PC-3 (cell line): ENCODE results near the gene THRA. TPM values are rescaled to one million over a fixed set of nuclear protein-coding genes. Genes with fewer than 3 reads are reported as not detected.

Source experiments
- ATAC-seq: fragments of 200-7000 bp; cut with Tn5 transposase; 2 replicates; pipeline ENCODE4 v1.9.1; 2020; ENCODE audit warnings: mild to moderate bottlenecking, moderate library complexity
- BruUV-seq: library from RNA; stranded (reverse); fragments of 400-500 nt; replicated peaks from 2 replicates; lab custom pipeline; 2021; lab: Mats Ljungman, UMichigan
- CTCF ChIA-PET: fragments of 300-600 bp; sonication (Branson Sonifier 250); formaldehyde crosslinking; loops from one replicate; lab custom pipeline; 2022; ENCODE audit warnings: antibody characterized with exemption; lab: Charles Lee
- POLR2A ChIA-PET: fragments of 300-600 bp; sonication (Branson Sonifier 250); formaldehyde crosslinking; loops from one replicate; lab custom pipeline; 2022; ENCODE audit warnings: antibody characterized with exemption; ENCODE audit not compliant: unreplicated experiment; lab: Charles Lee
- DNase-seq: peaks from one replicate; pipeline ENCODE4 v3.0.0-alpha.2; 2015
- H2AFZ ChIP-seq: fragments of 300-600 bp; sonication (generic); 2 replicates; pipeline ENCODE4 v1.6.0; 2016; ENCODE audit warnings: antibody characterized with exemption, low read length
- H3F3A ChIP-seq: fragments of 300-600 bp; sonication (generic); one replicate; pipeline ENCODE4 v1.6.0; 2017; ENCODE audit warnings: antibody characterized with exemption, low read length, control low read depth, mild to moderate bottlenecking; ENCODE audit not compliant: unreplicated experiment
- H3K27ac ChIP-seq: fragments of 300-600 bp; sonication (generic); 2 replicates; pipeline ENCODE4 v1.5.1; 2016; ENCODE audit warnings: mild to moderate bottlenecking, low read length
- H3K27me3 ChIP-seq: fragments of 300-600 bp; sonication (generic); 2 replicates; pipeline ENCODE4 v1.6.1; 2016; ENCODE audit warnings: low read length, mixed read lengths
- H3K36me3 ChIP-seq: fragments of 300-600 bp; sonication (generic); 2 replicates; pipeline ENCODE4 v1.6.1; 2016; ENCODE audit warnings: low read depth, mixed run types, low read length, mixed read lengths
- H3K4me1 ChIP-seq: fragments of 300-600 bp; sonication (generic); 2 replicates; pipeline ENCODE4 v1.5.1; 2016; ENCODE audit warnings: low read length; ENCODE audit not compliant: insufficient read depth
- H3K4me2 ChIP-seq: fragments of 300-600 bp; sonication (generic); 2 replicates; pipeline ENCODE4 v1.6.0; 2016; ENCODE audit warnings: low read length
- H3K4me3 ChIP-seq: fragments of 300-600 bp; sonication (generic); 2 replicates; pipeline ENCODE4 v1.5.1; 2016; ENCODE audit warnings: mild to moderate bottlenecking, low read length, mixed read lengths
- H3K79me2 ChIP-seq: fragments of 300-600 bp; sonication (generic); 2 replicates; pipeline ENCODE4 v1.6.1; 2017; ENCODE audit warnings: low read length, mixed read lengths
- H3K9ac ChIP-seq: fragments of 300-600 bp; sonication (generic); 2 replicates; pipeline ENCODE4 v1.6.0; 2016; ENCODE audit warnings: mild to moderate bottlenecking, low read length
- H3K9me2 ChIP-seq: fragments of 300-600 bp; sonication (generic); replicated peaks from 2 replicates; pipeline ENCODE4 v1.6.1; 2016; ENCODE audit warnings: mixed run types, low read length, mixed read lengths
- H3K9me3 ChIP-seq: fragments of 300-600 bp; sonication (generic); 2 replicates; pipeline ENCODE4 v1.6.1; 2016; ENCODE audit warnings: low read length, mixed read lengths
- H4K20me1 ChIP-seq: fragments of 300-600 bp; sonication (generic); 2 replicates; pipeline ENCODE4 v1.6.1; 2016; ENCODE audit warnings: low read length, mixed read lengths
- EZH2 ChIP-seq: fragments of 300-600 bp; sonication (generic); IDR thresholded peaks from one replicate; pipeline ENCODE4 v1.6.1; 2017; ENCODE audit warnings: antibody characterized with exemption, mild to moderate bottlenecking, low read length; ENCODE audit not compliant: unreplicated experiment
- EZH2phosphoT487 ChIP-seq: fragments of 300-600 bp; sonication (generic); IDR thresholded peaks from 2 replicates; pipeline ENCODE4 v1.6.1; 2018; ENCODE audit warnings: mild to moderate bottlenecking, antibody characterized with exemption, low read length, borderline replicate concordance
- intact Hi-C: fragments of 100-400 bp; cut with micrococcal nuclease; formaldehyde crosslinking; loops from 2 replicates; pipeline ENCODE4 v1.9.0; 2023
- total RNA-seq: library from RNA; depleted of rRNA; stranded (reverse); fragments of >200 nt; gene quantifications from 2 replicates; pipeline ENCODE4 v1.2.3, GENCODE V29; 2014
- TF ChIP-seq, protein P1 (sequence below): fragments of 300-600 bp; sonication (generic); conservative IDR thresholded peaks from 2 replicates; pipeline ENCODE4 v1.5.1; 2017; ENCODE audit warnings: antibody characterized with exemption, low read depth, mild to moderate bottlenecking, low read length

The THRA gene
- total RNA-seq, 1 experiment from 2014 or later: 6.6 TPM

DNA sequence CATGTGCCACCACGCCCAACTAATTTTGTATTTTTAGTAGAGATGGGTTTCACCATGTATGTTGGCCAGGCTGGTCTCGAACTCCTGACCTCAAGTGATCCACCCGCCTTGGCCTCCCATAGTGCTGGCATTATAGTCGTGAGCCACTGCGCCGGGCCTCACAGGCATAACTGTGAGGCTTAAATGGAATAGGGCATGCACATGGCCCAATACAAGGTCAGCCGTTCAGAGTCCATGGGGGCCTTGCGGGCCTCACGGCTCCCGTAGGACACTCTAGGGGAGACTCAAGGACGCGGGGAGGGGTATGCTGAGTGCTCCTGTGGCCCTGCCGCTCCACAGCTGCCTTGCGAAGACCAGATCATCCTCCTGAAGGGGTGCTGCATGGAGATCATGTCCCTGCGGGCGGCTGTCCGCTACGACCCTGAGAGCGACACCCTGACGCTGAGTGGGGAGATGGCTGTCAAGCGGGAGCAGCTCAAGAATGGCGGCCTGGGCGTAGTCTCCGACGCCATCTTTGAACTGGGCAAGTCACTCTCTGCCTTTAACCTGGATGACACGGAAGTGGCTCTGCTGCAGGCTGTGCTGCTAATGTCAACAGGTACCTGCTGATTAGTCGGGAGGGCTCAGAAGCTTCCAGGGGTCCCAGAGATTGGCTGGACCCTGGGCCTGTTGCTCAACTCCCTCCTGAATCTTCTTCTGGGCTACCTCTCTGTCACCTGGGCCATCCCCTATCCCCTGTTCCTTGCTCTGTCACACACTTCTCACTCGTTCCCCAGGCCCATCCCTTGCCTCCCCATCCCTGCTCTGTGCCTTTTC, 25.3 kb downstream of the THRA start:
- no peak overlapping the region for H3K4me2 ChIP-seq
- ATAC-seq (no peak), DNase-seq (no peak)
- no peak overlapping the region for H3K27ac ChIP-seq
- H3K9ac ChIP-seq: no peak overlapping the region
- no peaks in the 10 kb centered on the region for H3K9me3 ChIP-seq
- H4K20me1 ChIP-seq: no peaks in the 10 kb centered on the region
- TF ChIP-seq EZH2 (no peak), EZH2phosphoT487 (no peak)
- TF ChIP-seq, protein P1, sequence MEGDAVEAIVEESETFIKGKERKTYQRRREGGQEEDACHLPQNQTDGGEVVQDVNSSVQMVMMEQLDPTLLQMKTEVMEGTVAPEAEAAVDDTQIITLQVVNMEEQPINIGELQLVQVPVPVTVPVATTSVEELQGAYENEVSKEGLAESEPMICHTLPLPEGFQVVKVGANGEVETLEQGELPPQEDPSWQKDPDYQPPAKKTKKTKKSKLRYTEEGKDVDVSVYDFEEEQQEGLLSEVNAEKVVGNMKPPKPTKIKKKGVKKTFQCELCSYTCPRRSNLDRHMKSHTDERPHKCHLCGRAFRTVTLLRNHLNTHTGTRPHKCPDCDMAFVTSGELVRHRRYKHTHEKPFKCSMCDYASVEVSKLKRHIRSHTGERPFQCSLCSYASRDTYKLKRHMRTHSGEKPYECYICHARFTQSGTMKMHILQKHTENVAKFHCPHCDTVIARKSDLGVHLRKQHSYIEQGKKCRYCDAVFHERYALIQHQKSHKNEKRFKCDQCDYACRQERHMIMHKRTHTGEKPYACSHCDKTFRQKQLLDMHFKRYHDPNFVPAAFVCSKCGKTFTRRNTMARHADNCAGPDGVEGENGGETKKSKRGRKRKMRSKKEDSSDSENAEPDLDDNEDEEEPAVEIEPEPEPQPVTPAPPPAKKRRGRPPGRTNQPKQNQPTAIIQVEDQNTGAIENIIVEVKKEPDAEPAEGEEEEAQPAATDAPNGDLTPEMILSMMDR: no peak
- H3K9me2 ChIP-seq: no peaks in the 10 kb centered on the region
- no peak overlapping the region for H2AFZ ChIP-seq
- no peaks in the 10 kb centered on the region for H3K36me3 ChIP-seq
- no peaks in the 10 kb centered on the region for H3K4me1 ChIP-seq
- H3K27me3 ChIP-seq: no peaks in the 10 kb centered on the region
- no peak overlapping the region for H3K4me3 ChIP-seq
- intact Hi-C loops: no loop called here
- H3F3A ChIP-seq: no peaks in the 10 kb centered on the region
- no TSS peak for BruUV-seq
- ChIA-PET POLR2A (no interaction called here), CTCF (no interaction called here)
- H3K79me2 ChIP-seq: no peaks in the 10 kb centered on the region

DNA sequence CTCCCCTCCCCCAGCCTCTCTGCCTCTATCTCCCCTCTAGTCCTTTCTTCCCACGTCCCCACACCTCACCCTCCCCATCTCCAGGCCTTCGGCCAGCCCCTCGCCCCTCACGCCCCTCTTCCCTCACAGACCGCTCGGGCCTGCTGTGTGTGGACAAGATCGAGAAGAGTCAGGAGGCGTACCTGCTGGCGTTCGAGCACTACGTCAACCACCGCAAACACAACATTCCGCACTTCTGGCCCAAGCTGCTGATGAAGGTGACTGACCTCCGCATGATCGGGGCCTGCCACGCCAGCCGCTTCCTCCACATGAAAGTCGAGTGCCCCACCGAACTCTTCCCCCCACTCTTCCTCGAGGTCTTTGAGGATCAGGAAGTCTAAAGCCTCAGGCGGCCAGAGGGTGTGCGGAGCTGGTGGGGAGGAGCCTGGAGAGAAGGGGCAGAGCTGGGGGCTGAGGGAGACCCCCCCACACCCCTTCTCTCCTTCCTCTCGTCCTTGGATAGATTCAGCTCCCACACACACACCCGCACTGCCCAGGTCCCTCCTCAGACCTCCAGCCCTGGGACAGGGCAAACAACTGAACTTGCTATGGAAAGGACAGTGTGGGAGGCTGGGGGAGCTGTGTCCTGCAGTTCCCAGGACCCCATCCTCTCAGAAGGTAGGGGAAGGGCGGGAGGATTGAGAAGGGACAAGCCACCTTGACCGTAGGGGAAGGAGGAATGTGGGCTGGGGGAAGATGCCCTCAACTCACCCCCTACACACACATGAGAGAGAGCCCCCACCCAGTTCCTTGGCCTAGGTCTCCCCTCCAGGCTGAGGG, 26.5 kb downstream of the THRA start:
- no TSS peak for BruUV-seq
- Histone ChIP-seq H3K9me3 (no peaks in the 10 kb centered on the region), H3K9ac (no peak overlapping the region), H3K4me3 (no peak overlapping the region), H2AFZ (no peak overlapping the region), H3K9me2 (no peaks in the 10 kb centered on the region), H3K79me2 (no peaks in the 10 kb centered on the region), H3K36me3 (peaks cover 8% of the 10 kb centered on the region; the same call in 1 of the 2 replicates), H4K20me1 (no peaks in the 10 kb centered on the region), H3F3A (no peaks in the 10 kb centered on the region), H3K4me1 (no peaks in the 10 kb centered on the region), H3K27ac (no peak overlapping the region), H3K27me3 (no peaks in the 10 kb centered on the region), H3K4me2 (no peak overlapping the region)
- ChIA-PET CTCF (no interaction called here), POLR2A (no interaction called here)
- intact Hi-C loops: no loop called here
- no peak for TF ChIP-seq EZH2phosphoT487
- TF ChIP-seq, protein P1: no peak
- TF ChIP-seq EZH2: no peak
- DNase-seq (no peak), ATAC-seq (no peak)
